ENCODE measurements around the gene NEUROD2.

DNA sequence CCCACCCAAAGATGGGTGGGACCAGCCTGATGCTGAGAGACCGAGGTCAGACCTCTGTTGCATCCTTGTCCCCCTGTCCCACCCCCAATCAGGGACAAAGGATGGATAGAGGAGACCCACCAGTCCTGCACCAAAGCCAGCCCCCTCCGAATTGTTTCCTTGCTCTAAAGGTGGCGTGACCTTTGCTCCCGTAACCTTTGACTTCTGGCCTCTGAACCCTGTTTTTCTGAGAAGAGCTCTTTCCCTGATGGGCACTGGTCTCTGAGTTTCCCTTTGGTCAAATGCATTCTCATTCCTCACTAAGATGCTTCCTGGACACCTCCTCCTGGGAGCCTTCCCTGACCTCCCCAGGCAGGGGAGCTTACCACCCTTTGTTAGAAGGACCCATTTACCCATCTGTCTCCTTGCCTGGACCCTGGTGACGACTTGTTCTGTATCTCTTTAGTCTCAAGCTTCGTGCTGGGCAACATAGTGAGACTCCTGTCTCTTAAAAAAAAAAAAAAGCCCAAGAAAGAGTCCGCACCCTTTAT lies 5.3 kb upstream of the NEUROD2 start:
- TF ChIP-seq POLR2AphosphoS5 (IDR thresholded peaks at IDR 0.05; ENCODE audit: low read depth, low read length): no peak
- no peak for TF ChIP-seq POLR2A (IDR thresholded peaks at IDR 0.05; ENCODE audit: low read depth, low read length)
- TF ChIP-seq TAF1 (IDR thresholded peaks at IDR 0.05; ENCODE audit: borderline replicate concordance, low read depth, low read length): no peak

All from GM12892 (cell line).